HG03432 (cell line): ENCODE data around the gene COL5A1.

Experiments
- ATAC-seq: cut with Tn5 transposase; IDR thresholded peaks from one replicate; pipeline ENCODE4 v1.9.1; 2021; ENCODE audit warnings: mild to moderate bottlenecking, moderate library complexity; ENCODE audit not compliant: unreplicated experiment

Gene COL5A1

DNA sequence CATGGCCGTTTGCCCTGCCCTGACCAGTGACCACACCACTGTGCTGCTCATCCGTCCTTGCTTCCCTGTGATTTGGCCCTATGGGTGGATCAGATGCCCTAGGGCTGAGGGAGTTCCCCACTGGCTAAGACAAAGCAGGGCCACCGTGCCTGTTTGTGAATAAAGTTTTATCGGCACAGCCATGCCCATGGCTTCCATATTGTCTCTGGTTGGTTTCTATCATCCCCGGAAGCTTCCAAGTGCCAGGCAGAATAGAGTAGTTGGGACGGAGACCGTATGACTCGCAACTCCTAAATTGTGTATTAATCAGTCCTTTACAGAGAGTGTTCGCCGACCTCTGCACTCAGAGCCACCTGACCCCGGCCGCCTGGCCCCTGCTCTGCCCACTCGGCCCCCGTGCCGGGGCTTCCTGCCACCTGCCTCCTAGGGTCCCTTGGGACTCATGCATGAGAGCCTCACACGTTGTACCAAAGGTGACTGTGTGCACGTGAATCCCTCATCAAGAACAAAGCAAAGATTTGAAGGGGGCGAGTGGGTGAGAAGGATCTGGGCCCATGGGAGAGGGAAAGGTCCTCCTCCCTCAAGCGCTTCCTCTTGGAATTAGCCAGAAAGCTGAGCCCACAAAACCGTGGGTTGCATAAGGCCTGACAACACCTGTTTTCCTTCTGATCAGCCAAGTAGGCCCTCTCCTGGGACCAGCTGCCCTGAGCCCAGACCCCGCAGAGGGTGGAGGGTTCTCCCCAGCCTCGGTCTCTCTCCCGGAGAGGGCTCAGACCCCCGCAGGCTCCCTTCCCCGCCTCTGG is 227.3 kb downstream of the COL5A1 start:
- ATAC-seq = no peak

DNA sequence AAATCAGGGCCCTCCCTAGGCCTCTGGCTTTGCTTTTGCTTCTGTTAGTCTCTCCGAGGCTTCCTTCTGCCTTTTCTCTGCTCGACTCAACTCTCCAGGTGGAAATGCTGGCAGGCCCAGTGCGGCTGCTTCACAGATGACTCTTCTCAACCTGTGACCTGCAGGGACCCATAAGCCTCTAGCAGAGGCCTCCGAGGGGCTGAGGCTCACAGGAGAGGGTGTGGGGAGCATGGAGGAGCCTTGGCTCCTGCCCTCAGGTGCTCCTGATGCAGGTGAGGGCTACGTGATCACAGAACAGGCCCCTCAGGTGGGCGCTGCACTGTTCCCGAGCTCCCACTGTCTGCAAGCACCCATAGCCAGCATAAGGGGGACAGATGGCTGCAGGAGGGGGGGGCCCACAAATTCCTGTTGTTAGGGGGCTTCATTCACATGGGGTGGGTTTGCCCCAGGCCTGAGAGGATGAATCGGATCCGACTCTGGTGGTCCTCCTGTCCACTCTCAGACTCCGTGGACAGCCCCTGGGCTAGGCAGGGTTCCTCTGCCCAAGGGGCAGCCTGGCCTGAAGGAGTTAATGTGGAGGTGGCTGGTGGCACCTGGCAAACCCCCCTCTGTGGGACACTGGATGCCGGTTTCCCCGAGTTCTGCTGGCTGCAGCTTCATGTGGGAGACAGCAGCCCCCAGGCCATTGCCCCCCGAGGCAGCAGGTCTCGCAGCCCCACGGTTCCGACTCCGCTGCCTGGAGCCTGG is 228.1 kb downstream of the COL5A1 start:
- ATAC-seq = no peak

DNA sequence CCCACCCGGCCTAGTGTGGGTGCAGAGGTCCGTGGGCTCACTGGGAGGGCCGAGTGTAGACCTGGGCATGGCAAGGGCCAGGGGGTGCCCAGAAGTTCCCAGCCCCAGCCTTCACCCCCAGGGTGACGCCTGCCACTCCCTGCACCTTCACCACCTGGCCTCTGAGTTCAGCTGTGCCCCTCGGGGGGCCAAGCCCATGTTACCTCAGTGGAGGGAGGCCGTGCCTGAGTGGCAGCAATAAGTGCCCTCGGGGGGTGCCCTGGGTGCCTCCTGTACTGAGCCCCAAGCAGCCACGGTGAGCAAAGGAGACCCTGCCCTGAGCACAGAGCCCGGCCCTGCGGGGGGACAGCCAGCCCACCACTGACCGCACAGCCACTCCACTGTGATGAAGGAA is 228.7 kb downstream of the COL5A1 start:
- no peak for ATAC-seq

DNA sequence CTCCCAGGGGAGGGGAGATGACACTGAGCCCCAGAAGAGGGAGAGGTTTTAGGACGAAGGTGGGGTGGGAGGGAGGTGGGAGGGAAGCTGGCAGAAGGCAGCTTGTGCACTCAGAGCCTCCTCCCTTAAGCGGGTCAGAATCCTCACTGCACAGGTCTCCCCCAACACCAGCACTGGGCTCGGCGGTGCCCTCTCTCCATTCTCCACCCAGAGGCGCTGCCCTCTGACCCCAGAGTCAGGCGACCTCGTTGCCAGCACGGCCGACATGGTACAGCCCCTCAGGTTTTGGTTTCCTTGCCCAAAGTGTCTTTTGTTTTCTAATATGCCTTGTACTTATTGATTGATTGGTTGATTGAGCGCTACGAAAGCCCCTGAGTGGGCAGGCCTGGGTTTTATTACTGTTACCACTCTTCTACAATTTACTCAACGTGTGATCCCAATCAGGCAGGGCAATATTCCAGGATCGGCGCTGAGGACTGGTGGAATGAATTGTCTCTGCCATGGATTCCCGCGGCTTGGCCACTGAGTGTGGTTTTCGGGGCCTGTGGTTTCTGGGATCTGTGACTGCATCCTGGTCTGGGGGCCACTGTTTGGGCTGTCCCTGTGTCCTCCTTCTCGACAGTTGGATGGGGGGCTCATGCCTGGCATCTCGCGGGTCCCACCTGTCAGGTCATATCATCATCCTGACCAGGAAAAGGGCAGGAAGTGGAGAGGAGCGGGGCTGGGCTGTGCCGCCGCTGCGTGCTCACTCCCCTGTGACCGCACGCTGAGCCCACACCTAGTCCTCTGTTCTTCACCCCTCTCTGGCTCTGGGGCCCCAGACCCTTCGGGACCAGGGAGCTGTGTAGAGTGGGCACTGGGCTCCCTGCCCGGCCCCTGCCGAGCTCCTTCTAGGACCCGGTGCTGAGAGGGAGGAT is 229.4 kb downstream of the COL5A1 start:
- ATAC-seq = no peak

DNA sequence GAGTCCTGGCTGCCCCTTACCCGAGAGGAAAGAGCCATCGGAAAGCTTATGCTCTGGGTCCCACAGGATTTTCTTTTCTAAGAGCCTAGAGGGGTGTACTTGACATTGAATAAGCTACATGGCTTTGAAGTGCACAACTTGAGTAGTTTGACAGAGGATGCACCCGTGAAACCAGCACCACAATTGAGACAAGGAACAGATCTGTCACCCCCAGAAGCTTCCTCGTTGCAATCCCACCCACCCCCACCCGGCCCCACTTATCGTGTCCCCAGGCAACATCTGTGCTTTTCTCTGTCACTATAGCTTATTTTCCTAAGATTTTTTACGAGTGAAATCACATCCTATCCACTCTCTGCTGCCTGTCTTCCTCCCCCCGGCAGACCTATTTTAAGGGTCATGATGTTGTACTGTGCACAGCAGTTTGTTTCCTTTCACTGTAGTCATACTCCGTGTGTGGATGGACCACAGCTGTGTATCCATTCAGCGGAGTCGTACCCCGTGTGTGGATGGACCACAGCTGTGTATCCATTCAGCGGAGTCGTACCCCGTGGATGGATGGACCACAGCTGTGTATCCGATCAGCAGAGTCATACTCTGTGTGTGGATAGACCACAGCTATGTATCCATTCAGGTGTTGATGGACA is 230.2 kb downstream of the COL5A1 start:
- no peak for ATAC-seq

DNA sequence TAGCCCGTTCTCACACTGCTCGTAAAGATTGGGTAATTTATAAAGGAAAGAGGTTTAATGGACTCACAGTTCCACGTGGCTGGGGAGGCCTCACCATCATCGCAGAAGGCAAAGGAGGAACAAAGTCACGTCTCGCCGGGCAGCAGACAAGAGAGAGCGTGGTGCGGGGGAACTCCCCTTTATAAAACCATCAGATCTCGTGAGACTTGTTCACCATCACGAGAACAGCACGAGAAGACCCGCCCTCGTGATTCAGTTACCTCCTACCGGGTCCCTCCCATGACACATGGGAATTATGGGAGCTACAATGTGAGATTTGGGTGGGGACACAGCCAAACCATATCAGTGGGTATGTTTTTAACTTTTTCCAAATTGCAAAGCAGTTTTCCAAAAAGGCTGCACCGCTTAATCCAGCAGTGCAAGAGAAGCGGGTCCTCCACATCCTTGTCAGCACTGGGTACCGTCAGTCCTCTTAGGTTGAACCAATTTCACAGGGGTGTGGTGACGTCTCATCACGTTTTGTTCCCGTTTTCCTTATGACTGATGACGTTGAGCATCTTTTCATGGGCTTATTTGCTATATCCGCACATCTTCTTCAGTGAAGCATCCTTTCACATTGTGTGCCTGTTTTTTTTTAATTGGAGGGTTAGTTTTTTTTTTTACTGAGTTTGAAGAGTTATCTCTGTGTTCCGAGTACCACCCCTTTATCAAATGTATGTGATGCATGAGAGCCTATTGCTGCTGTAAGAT is 231.1 kb downstream of the COL5A1 start:
- ATAC-seq = no peak

DNA sequence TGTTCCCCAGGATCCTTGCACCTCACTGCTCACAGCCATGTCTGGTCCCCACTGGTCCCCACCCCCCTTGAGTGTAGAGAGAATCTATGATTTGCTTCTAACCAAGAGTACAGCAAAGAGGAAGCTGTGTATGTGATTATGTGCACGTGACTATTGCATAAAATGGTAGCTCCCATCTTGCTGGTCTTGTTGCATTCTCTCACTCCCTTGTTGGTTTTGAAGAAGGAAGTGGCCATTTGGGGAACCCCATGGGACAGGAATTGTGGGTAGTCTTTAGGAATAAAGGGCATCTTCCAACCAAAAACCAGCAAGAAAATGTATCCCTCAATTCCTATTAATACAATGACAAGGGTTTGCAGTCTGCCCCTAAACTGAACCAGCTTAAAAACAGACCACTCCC is 233.8 kb downstream of the COL5A1 start:
- ATAC-seq = no peak

DNA sequence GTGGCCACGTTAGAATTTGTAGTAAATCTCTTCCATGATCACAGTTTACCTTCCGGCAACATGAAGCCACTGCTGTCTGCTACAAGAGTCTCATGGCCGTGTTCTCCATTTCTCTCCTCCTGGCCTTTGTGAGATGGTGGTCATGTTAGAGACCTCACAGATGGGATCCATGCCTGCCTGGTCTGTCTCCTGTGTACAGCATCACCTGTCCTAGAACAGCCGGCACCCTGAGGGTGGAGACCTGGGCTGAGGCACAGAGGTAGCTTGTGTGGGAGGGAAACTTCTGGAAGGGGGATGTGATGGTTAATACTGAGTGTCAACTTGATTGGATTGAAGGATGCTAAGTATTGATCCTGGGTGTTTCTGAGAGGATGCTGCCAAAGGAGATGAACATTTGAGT is 235.9 kb downstream of the COL5A1 start:
- ATAC-seq = no peak

DNA sequence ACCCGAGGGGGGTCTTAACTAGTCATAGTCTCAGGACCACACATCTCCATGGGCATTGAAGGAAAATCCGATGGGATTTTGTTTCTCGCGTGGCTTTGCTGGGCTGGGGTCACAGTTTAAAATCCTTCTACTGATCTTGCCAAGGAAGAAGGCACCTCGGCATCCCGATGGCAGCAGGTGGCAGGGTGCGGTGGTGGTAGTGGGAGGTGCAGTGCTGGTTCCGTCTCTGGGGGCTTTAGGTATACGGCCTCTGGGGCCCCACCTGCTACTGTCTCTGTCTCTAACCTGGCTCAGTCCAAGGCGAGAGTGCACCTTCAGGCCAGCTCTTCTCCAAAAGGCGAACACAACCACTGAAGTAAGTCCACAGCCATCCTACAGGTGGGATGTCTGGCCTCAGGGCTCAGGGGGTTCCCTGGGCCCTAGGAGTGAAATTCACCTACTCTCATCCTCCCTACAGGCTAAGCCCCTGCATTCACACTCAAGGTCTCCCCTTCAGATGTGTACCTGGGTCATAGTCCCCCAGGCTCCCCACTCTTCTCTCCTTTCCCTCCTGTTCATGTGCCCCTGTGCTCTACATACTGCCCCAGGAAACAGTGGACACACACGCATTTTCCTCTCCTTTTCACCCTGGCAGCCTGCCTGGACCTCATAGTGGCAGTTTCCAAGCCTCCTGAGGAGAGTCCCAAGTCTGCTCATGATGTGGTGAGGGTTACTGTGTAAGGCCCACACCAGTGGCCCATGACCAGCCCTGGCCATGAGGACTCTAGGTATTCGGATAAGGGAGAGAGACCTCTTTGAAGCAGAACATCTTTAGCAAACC is 238.3 kb downstream of the COL5A1 start:
- ATAC-seq = no peak

DNA sequence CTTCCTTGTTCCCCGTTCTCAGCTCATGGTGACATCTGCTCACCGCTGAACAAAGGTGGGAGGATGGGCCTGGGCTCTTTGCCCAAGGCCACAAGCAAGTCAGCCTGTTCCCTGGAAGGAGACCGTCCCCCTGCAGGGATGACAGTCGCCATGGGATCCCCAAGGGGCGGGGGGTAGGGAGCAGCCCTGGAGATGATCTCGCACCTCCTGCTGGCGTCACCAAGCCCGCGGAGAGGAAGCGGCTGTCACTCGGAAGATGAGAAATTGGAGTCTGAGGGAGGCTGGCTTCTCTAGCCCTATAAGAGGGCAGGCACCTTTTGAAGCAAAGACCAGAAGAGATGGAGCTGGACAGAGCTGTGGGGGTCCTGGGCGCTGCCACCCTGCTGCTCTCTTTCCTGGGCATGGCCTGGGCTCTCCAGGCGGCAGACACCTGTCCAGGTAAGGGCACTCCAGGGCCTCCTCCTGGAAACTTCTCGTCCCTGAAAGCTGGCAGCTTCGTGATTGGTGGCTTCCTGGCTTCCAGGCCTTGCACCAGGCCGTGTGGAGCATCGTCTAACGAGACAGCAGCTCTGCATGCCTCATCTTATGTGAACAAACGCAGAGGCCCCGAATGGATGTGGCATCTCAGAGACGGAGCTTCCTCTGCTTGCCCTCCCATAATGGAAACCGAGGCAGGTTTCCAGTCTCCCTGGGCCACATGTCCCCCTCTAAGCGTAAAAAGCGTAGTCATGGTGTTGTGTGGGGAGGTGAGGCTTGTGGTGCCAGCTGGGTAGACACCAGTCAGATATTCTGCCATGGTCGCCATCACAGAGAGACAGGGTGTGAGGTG is 239.1 kb downstream of the COL5A1 start, which contains the start of gene FCN2:
TSS of gene FCN2 (plus strand) at position 327 of the 829 bp plus-strand sequence. CDS start at position 339, 12 bp downstream.
- ATAC-seq = no peak

DNA sequence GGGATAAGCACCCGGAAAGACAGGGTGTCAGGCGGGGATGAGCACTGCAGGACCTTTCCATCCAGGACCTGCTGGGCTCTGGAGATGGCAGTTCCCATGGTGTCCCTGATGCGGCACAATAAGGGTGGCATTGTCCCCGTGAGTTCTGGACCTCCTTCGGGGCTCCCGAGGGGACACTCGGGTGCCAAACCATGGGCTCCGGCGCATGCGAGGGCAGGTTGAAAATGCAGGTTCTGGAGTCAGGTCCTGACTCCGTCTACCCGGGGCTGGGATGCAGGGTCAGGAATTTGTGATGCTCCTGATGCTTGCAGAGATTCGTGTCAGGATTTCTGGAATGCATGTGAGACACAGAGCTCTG is 239.7 kb downstream of the COL5A1 start:
- no peak for ATAC-seq

DNA sequence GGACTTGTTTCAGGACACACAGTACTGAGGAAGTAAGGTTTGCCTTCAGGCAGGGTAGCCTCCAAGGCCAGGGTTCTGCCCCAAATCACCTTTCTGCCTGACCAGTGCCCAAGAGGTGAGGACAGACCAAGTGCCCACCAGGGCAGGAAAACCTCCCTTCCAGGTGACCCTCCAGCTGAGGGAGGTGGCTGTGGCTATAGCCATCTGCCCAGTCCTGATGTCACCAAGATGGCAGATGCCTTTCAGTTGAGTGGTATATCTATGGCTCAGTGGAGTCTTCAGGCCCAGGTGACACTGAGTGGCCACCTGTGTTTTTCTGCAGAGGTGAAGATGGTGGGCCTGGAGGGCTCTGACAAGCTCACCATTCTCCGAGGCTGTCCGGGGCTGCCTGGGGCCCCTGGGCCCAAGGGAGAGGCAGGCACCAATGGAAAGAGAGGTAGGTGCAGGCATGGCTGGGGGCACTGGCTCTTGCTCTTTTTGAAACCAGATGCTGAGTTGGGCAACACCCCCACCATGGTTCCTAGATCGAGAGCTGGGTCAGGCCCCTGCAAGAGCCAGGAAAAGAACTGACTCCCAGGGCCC is 240.7 kb downstream of the COL5A1 start:
- no peak for ATAC-seq

DNA sequence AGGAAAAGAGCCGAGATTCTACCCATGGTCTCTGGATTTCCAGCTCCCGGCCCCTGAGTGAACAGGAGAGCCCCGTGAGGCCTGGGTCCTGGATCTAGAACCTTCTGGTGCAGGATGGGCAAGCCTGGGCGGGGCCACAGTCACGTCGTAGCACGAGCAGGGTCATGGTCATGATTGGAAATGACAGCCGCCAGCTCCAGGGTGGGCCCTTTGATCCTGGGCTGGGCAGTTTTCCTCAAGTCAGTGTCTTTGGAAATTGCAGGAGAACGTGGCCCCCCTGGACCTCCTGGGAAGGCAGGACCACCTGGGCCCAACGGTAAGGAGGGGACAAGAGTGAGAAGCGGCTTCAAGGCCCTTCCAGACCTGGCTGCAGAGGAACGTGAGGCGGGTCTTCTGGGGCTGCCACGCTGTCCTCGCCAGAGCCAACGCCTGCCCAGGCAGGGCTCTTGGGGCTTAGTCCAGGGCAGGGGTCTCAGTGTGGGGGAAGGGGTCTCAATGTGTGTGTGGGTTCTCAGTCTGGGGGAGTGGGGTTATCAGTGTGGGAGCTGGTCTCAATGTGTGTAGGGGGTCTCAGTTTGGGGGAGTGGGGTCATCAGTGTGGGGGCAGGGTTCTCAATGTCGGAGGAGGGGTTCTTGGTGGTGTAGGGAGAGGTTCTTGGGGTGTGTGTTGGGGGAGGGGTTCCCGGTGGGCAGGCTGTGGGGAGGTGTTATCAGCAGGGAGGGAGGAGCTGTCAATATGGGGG is 241.6 kb downstream of the COL5A1 start:
- no peak for ATAC-seq

DNA sequence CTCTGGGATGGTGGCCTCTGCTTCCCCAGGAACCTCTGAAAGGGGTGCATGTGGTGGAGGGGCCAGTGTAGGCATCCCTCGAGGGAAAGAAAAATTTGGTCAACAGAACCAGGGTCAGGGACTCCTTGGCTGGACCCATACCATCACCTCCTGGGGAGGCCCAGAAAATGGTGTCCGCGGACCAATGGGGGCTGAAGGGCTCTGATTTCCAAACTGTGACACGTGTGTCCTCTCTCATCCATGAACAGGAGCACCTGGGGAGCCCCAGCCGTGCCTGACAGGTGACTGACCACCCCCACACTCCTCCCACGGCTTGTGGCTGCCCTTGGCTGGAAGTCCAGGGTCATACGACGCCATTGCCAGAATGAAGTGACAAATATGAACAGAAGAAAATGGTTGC is 242.9 kb downstream of the COL5A1 start:
- ATAC-seq = no peak

DNA sequence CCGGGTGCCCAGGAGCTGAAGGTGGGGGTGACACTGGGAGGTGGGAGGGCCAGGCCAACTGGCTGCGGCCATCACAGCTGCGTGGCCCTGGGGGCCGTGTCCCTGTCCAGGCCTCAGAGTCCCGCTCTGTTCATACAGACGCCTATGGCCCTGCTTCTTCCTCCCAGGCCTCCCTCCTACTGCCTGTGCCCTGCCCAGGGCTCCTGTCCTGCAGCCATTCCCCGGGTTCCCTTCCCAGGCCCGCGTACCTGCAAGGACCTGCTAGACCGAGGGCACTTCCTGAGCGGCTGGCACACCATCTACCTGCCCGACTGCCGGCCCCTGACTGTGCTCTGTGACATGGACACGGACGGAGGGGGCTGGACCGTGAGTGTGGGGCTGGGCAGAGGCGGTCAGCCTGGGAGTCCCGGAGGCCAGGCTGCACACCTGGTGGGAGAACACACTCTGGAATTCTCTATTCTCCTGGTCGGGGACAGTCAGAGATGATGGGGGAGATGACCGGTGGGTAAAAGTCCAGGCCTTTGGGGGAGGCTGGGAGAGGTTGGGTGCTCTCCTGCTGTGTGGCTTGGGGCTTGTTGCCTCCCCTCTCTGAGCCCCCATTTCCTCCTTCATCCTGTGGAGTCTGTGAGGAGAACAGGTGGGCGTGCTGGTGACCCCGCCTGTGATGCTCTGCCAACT is 243.5 kb downstream of the COL5A1 start:
- no peak for ATAC-seq

DNA sequence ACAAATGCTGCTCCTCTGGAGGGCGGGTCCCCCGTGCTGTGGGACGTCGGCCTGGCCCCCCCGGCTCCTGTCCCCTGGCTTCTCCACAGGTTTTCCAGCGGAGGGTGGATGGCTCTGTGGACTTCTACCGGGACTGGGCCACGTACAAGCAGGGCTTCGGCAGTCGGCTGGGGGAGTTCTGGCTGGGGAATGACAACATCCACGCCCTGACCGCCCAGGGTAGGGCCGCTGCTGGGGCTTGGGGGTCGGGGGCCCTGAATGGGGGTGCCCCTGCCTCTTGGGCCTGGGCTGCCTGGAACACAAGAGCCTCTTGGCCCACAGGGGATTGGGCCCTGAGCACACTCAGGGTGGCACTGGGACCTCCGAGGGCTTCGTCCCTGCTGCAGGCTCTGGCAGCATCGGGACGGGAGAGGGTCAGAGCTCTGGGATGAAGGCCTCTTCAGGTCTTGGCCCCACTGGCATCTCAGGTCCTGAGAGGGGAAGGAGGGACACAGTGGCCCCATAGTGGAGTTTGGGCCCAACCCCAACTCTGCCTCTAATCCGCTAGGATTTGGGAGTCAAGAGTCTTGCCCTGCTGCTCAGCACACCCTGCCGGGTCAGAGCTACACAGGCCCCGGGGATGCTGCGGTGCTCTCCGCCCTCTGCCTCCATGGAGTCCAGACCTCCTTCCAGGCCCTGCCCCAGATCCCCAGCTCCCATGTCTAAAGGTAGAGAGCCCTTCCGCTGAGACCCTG is 244.2 kb downstream of the COL5A1 start:
- ATAC-seq = no peak
